HFFc6 (cell line): ENCODE measurements around the gene CCDC9B. TPM values are rescaled to one million over a fixed set of nuclear protein-coding genes. Genes with fewer than 3 reads are reported as not detected.

ENCODE experiments used
- DNase-seq: peaks from one replicate; pipeline ENCODE4 v3.0.0-alpha.2; 2018
- H3K27ac Mint-ChIP-seq: 2 replicates; pipeline ENCODE4 v1.8.0; 2020; ENCODE audit warnings: mild to moderate bottlenecking, mixed read lengths
- H3K27me3 Mint-ChIP-seq: 2 replicates; pipeline ENCODE4 v1.8.0; 2021; ENCODE audit warnings: mild to moderate bottlenecking, moderate library complexity, mixed read lengths; ENCODE audit not compliant: insufficient read depth
- H3K36me3 Mint-ChIP-seq: 2 replicates; pipeline ENCODE4 v1.8.0; 2021; ENCODE audit warnings: low read depth, mixed read lengths
- H3K4me1 Mint-ChIP-seq: 2 replicates; pipeline ENCODE4 v1.8.0; 2020; ENCODE audit warnings: low read depth, mixed read lengths
- H3K4me3 Mint-ChIP-seq: 2 replicates; pipeline ENCODE4 v1.8.0; 2020; ENCODE audit warnings: mild to moderate bottlenecking, moderate library complexity, mixed read lengths
- H3K9me3 Mint-ChIP-seq: 2 replicates; pipeline ENCODE4 v1.8.0; 2020; ENCODE audit warnings: mild to moderate bottlenecking, mixed read lengths
- CTCF ChIP-seq: fragments of 200-600 bp; sonication (generic); IDR thresholded peaks from 2 replicates; pipeline ENCODE4 v1.5.0; 2021; ENCODE audit warnings: antibody characterized with exemption, mild to moderate bottlenecking
- total RNA-seq, 6 experiments: library from RNA; stranded (reverse); fragmentation: NEBNext Ultra II Directional; extraction: Animal tissue kit (Norgen Biotek cat#: 25700); gene quantifications; 2 replicates in 1 of 6; 3 replicates in 5 of 6; pipeline ENCODE4 v1.2.3, GENCODE V29; 2021

The CCDC9B gene
- total RNA-seq, 6 experiments from 2014 or later, result 54.3 to 92.3 (median 57.9) TPM

- Mint-ChIP-seq H3K36me3 (no peaks in the 10 kb centered on the region), H3K4me1 (peaks cover 8% of the 10 kb centered on the region; the same call in 1 of the 2 replicates), H3K9me3 (no peaks in the 10 kb centered on the region), H3K27ac (no peak overlapping the region), H3K4me3 (peak overlapping the region; percentile 51), H3K27me3 (peaks cover 34% of the 10 kb centered on the region)
- TF ChIP-seq CTCF, result no peak
- no peak for DNase-seq
These were observed 18.0 kb upstream of the CCDC9B start for GRCh38 chr15:40358471-40359353.

- peaks cover 31% of the 10 kb centered on the region for H3K27me3 Mint-ChIP-seq
- H3K4me1 Mint-ChIP-seq, result peaks cover 8% of the 10 kb centered on the region; the same call in 1 of the 2 replicates
- H3K36me3 Mint-ChIP-seq, result no peaks in the 10 kb centered on the region
- TF ChIP-seq CTCF, result no peak
- H3K27ac Mint-ChIP-seq, result no peak within 1 kb of the TSS
- peak; percentile 69 for DNase-seq
- H3K4me3 Mint-ChIP-seq, result peak within 1 kb of the TSS; percentile 83
- no peaks in the 10 kb centered on the region for H3K9me3 Mint-ChIP-seq
These were observed 17.2 kb upstream of the CCDC9B start, which contains the start of gene DISP2 for GRCh38 chr15:40357723-40358470. TSS of gene DISP2 (plus strand) at chr15:40358219. CDS start at chr15:40358322, 103 bp downstream.

GRCh38 chr15:40357246-40357645 lies 16.5 kb upstream of the CCDC9B start:
- Mint-ChIP-seq H3K4me1 (peaks cover 8% of the 10 kb centered on the region; the same call in 1 of the 2 replicates), H3K9me3 (no peaks in the 10 kb centered on the region), H3K27me3 (peaks cover 35% of the 10 kb centered on the region), H3K27ac (no peak overlapping the region), H3K36me3 (no peaks in the 10 kb centered on the region), H3K4me3 (peak overlapping the region; percentile 83; the same call in 1 of the 2 replicates)
- DNase-seq, result no peak
- no peak for TF ChIP-seq CTCF

- H3K9me3 Mint-ChIP-seq, result no peaks in the 10 kb centered on the region
- DNase-seq, result no peak
- H3K4me3 Mint-ChIP-seq, result no peak overlapping the region
- no peaks in the 10 kb centered on the region for H3K36me3 Mint-ChIP-seq
- TF ChIP-seq CTCF, result no peak
- peaks cover 27% of the 10 kb centered on the region for H3K27me3 Mint-ChIP-seq
- H3K4me1 Mint-ChIP-seq, result peaks cover 8% of the 10 kb centered on the region; the same call in 1 of the 2 replicates
- H3K27ac Mint-ChIP-seq, result no peak overlapping the region
These were observed 15.3 kb upstream of the CCDC9B start for GRCh38 chr15:40355976-40356585.

GRCh38 chr15:40354408-40355171 lies 13.9 kb upstream of the CCDC9B start:
- Mint-ChIP-seq H3K4me3 (no peak overlapping the region), H3K9me3 (no peaks in the 10 kb centered on the region), H3K27me3 (peaks cover 26% of the 10 kb centered on the region), H3K27ac (no peak overlapping the region), H3K36me3 (no peaks in the 10 kb centered on the region), H3K4me1 (peaks cover 8% of the 10 kb centered on the region; the same call in 1 of the 2 replicates)
- no peak for DNase-seq
- TF ChIP-seq CTCF, result peak; percentile 71
